ENCODE measurements around the gene KRTAP5-3.
A peak's percentile ranks its signal among the peaks of the same experiment; 100 is the strongest.
"Not testable (repeated sequence)": the region's sequence is repeated elsewhere in the genome, so short reads cannot be mapped to it uniquely, and the experiment has no call there.

The KRTAP5-3 gene

GRCh38 chr11:1598816-1599215, 9.4 kb downstream of the KRTAP5-3 start:
- Histone ChIP-seq H3K4me1 (ENCODE audit: control insufficient read depth, insufficient read depth, low read length, poor library complexity, severe bottlenecking) (no peaks in the 10 kb centered on the region), H3K36me3 (ENCODE audit: control insufficient read depth, insufficient read depth, low read length) (no peaks in the 10 kb centered on the region), H3K27me3 (replicated peaks; ENCODE audit: control insufficient read depth, insufficient read depth, low read length, poor library complexity, severe bottlenecking) (no peaks in the 10 kb centered on the region), H3K9me3 (ENCODE audit: control insufficient read depth, low read length) (no peaks in the 10 kb centered on the region), H3K27ac (ENCODE audit: insufficient read depth, low read length, poor library complexity, severe bottlenecking) (no peak overlapping the region), H3K4me3 (ENCODE audit: insufficient read depth, low read depth, low read length, poor library complexity, severe bottlenecking) (no peak overlapping the region)
- no peak for DNase-seq

- not testable (repeated sequence) for H3K36me3 ChIP-seq (ENCODE audit: control insufficient read depth, insufficient read depth, low read length); H3K4me3 ChIP-seq (ENCODE audit: insufficient read depth, low read depth, low read length, poor library complexity, severe bottlenecking); H3K27ac ChIP-seq (ENCODE audit: insufficient read depth, low read length, poor library complexity, severe bottlenecking); H3K9me3 ChIP-seq (ENCODE audit: control insufficient read depth, low read length); DNase-seq; H3K27me3 ChIP-seq (replicated peaks; ENCODE audit: control insufficient read depth, insufficient read depth, low read length, poor library complexity, severe bottlenecking); H3K4me1 ChIP-seq (ENCODE audit: control insufficient read depth, insufficient read depth, low read length, poor library complexity, severe bottlenecking)
Observed at GRCh38 chr11:1598406-1598805, 9.9 kb downstream of the KRTAP5-3 start.

GRCh38 chr11:1597994-1598380, 10.3 kb downstream of the KRTAP5-3 start, which contains the start of gene KRTAP5-2:
TSS of gene KRTAP5-2 (minus strand) at chr11:1598294. CDS start at chr11:1598250, 44 bp downstream.
- H3K4me1 ChIP-seq (ENCODE audit: control insufficient read depth, insufficient read depth, low read length, poor library complexity, severe bottlenecking) = no peaks in the 10 kb centered on the region
- no peak within 1 kb of the TSS for H3K4me3 ChIP-seq (ENCODE audit: insufficient read depth, low read depth, low read length, poor library complexity, severe bottlenecking)
- H3K27me3 ChIP-seq (replicated peaks; ENCODE audit: control insufficient read depth, insufficient read depth, low read length, poor library complexity, severe bottlenecking) = no peaks in the 10 kb centered on the region
- DNase-seq = no peak
- no peaks in the 10 kb centered on the region for H3K36me3 ChIP-seq (ENCODE audit: control insufficient read depth, insufficient read depth, low read length)
- no peaks in the 10 kb centered on the region for H3K9me3 ChIP-seq (ENCODE audit: control insufficient read depth, low read length)
- no peak within 1 kb of the TSS for H3K27ac ChIP-seq (ENCODE audit: insufficient read depth, low read length, poor library complexity, severe bottlenecking)

- Histone ChIP-seq H3K27me3 (replicated peaks; ENCODE audit: control insufficient read depth, insufficient read depth, low read length, poor library complexity, severe bottlenecking) (no peaks in the 10 kb centered on the region), H3K9me3 (ENCODE audit: control insufficient read depth, low read length) (no peaks in the 10 kb centered on the region)
- DNase-seq = no peak
Observed at GRCh38 chr11:1597331-1597993, 10.8 kb downstream of the KRTAP5-3 start.

GRCh38 chr11:1596576-1597121, 11.6 kb downstream of the KRTAP5-3 start:
- not testable (repeated sequence) for H3K4me1 ChIP-seq (ENCODE audit: control insufficient read depth, insufficient read depth, low read length, poor library complexity, severe bottlenecking); H3K36me3 ChIP-seq (ENCODE audit: control insufficient read depth, insufficient read depth, low read length)

More at GRCh38 chr11:1597331-1597993, 10.8 kb downstream of the KRTAP5-3 start:
- Histone ChIP-seq H3K4me3 (ENCODE audit: insufficient read depth, low read depth, low read length, poor library complexity, severe bottlenecking) (no peak overlapping the region), H3K4me1 (ENCODE audit: control insufficient read depth, insufficient read depth, low read length, poor library complexity, severe bottlenecking) (no peaks in the 10 kb centered on the region), H3K27ac (ENCODE audit: insufficient read depth, low read length, poor library complexity, severe bottlenecking) (no peak overlapping the region), H3K36me3 (ENCODE audit: control insufficient read depth, insufficient read depth, low read length) (no peaks in the 10 kb centered on the region)

GRCh38 chr11:1595994-1596575, 12.2 kb downstream of the KRTAP5-3 start:
- not testable (repeated sequence) for H3K27ac ChIP-seq (ENCODE audit: insufficient read depth, low read length, poor library complexity, severe bottlenecking); H3K9me3 ChIP-seq (ENCODE audit: control insufficient read depth, low read length); DNase-seq; H3K4me1 ChIP-seq (ENCODE audit: control insufficient read depth, insufficient read depth, low read length, poor library complexity, severe bottlenecking); H3K27me3 ChIP-seq (replicated peaks; ENCODE audit: control insufficient read depth, insufficient read depth, low read length, poor library complexity, severe bottlenecking); H3K36me3 ChIP-seq (ENCODE audit: control insufficient read depth, insufficient read depth, low read length); H3K4me3 ChIP-seq (ENCODE audit: insufficient read depth, low read depth, low read length, poor library complexity, severe bottlenecking)

More at GRCh38 chr11:1596576-1597121, 11.6 kb downstream of the KRTAP5-3 start:
- not testable (repeated sequence) for H3K27ac ChIP-seq (ENCODE audit: insufficient read depth, low read length, poor library complexity, severe bottlenecking); H3K27me3 ChIP-seq (replicated peaks; ENCODE audit: control insufficient read depth, insufficient read depth, low read length, poor library complexity, severe bottlenecking); DNase-seq; H3K4me3 ChIP-seq (ENCODE audit: insufficient read depth, low read depth, low read length, poor library complexity, severe bottlenecking); H3K9me3 ChIP-seq (ENCODE audit: control insufficient read depth, low read length)

GRCh38 chr11:1592628-1593027, 15.6 kb downstream of the KRTAP5-3 start:
- H3K27ac ChIP-seq (ENCODE audit: insufficient read depth, low read length, poor library complexity, severe bottlenecking) = no peak overlapping the region
- no peaks in the 10 kb centered on the region for H3K36me3 ChIP-seq (ENCODE audit: control insufficient read depth, insufficient read depth, low read length)
- no peaks in the 10 kb centered on the region for H3K27me3 ChIP-seq (replicated peaks; ENCODE audit: control insufficient read depth, insufficient read depth, low read length, poor library complexity, severe bottlenecking)
- peaks cover 15% of the 10 kb centered on the region for H3K4me1 ChIP-seq (ENCODE audit: control insufficient read depth, insufficient read depth, low read length, poor library complexity, severe bottlenecking)
- no peak overlapping the region for H3K4me3 ChIP-seq (ENCODE audit: insufficient read depth, low read depth, low read length, poor library complexity, severe bottlenecking)
- no peaks in the 10 kb centered on the region for H3K9me3 ChIP-seq (ENCODE audit: control insufficient read depth, low read length)
- DNase-seq = no peak

GRCh38 chr11:1589996-1590395, 18.3 kb downstream of the KRTAP5-3 start:
- Histone ChIP-seq H3K4me1 (ENCODE audit: control insufficient read depth, insufficient read depth, low read length, poor library complexity, severe bottlenecking) (peaks cover 15% of the 10 kb centered on the region), H3K9me3 (ENCODE audit: control insufficient read depth, low read length) (no peaks in the 10 kb centered on the region), H3K27me3 (replicated peaks; ENCODE audit: control insufficient read depth, insufficient read depth, low read length, poor library complexity, severe bottlenecking) (no peaks in the 10 kb centered on the region), H3K27ac (ENCODE audit: insufficient read depth, low read length, poor library complexity, severe bottlenecking) (no peak overlapping the region), H3K36me3 (ENCODE audit: control insufficient read depth, insufficient read depth, low read length) (no peaks in the 10 kb centered on the region), H3K4me3 (ENCODE audit: insufficient read depth, low read depth, low read length, poor library complexity, severe bottlenecking) (no peak overlapping the region)
- no peak for DNase-seq

- H3K27ac ChIP-seq (ENCODE audit: insufficient read depth, low read length, poor library complexity, severe bottlenecking) = peak overlapping the region; percentile 18
- not testable (repeated sequence) for H3K4me3 ChIP-seq (ENCODE audit: insufficient read depth, low read depth, low read length, poor library complexity, severe bottlenecking); H3K27me3 ChIP-seq (replicated peaks; ENCODE audit: control insufficient read depth, insufficient read depth, low read length, poor library complexity, severe bottlenecking); H3K9me3 ChIP-seq (ENCODE audit: control insufficient read depth, low read length); DNase-seq; H3K36me3 ChIP-seq (ENCODE audit: control insufficient read depth, insufficient read depth, low read length)
- H3K4me1 ChIP-seq (ENCODE audit: control insufficient read depth, insufficient read depth, low read length, poor library complexity, severe bottlenecking) = peaks cover 21% of the 10 kb centered on the region
Observed at GRCh38 chr11:1589191-1589963, 18.9 kb downstream of the KRTAP5-3 start.

GRCh38 chr11:1586699-1587098, 21.6 kb downstream of the KRTAP5-3 start:
- peaks cover 23% of the 10 kb centered on the region for H3K4me1 ChIP-seq (ENCODE audit: control insufficient read depth, insufficient read depth, low read length, poor library complexity, severe bottlenecking)
- H3K27me3 ChIP-seq (replicated peaks; ENCODE audit: control insufficient read depth, insufficient read depth, low read length, poor library complexity, severe bottlenecking) = no peaks in the 10 kb centered on the region
- no peak overlapping the region for H3K27ac ChIP-seq (ENCODE audit: insufficient read depth, low read length, poor library complexity, severe bottlenecking)
- H3K9me3 ChIP-seq (ENCODE audit: control insufficient read depth, low read length) = no peaks in the 10 kb centered on the region
- no peaks in the 10 kb centered on the region for H3K36me3 ChIP-seq (ENCODE audit: control insufficient read depth, insufficient read depth, low read length)
- no peak overlapping the region for H3K4me3 ChIP-seq (ENCODE audit: insufficient read depth, low read depth, low read length, poor library complexity, severe bottlenecking)
- no peak for DNase-seq

Measured in effector memory CD4-positive, alpha-beta T cell (primary cell).